PC-3 (cell line): ENCODE data around the gene NFIC.

ENCODE experiments used
- EZH2 ChIP-seq: fragments of 300-600 bp; sonication (generic); IDR thresholded peaks from one replicate; pipeline ENCODE4 v1.6.1; 2017; ENCODE audit warnings: antibody characterized with exemption, mild to moderate bottlenecking, low read length; ENCODE audit not compliant: unreplicated experiment
- TF ChIP-seq, protein P1 (sequence below): fragments of 300-600 bp; sonication (generic); conservative IDR thresholded peaks from 2 replicates; pipeline ENCODE4 v1.5.1; 2017; ENCODE audit warnings: antibody characterized with exemption, low read depth, mild to moderate bottlenecking, low read length

DNA sequence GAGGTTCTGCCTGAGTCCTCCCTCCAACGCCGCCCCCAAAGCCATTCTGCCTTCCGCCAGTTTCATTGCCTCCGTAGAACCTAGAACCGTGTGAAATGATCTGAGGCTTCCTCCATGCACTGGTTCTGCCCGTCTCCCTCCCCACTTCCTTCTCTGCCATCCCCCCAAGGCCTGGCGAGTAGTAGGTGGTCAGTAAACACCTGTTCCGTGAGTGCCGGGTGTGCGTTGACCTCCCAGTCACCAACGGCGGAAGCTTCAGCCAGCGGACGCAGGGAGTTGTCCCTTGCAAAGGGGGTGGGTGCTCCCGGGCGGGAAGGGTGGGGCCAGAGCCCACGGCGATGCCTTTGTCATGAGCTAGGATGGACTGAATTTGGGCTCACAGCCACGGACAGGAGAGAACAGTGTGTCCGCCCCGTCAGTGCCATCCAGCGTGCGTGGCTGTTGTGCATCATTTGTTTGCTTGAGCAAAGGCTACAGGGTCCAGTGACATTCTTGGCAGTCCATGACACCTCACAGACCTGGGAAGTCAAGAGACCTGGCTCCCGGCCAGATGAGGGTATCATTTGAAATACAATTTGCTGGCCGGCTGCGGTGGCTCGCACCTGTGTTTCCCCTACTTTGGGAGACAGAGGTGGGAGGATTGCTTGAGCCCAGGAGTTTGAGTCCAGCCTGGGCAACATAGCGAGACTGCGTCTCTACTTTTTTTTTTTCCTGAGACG, 43.1 kb downstream of the NFIC start:
- TF ChIP-seq, protein P1, sequence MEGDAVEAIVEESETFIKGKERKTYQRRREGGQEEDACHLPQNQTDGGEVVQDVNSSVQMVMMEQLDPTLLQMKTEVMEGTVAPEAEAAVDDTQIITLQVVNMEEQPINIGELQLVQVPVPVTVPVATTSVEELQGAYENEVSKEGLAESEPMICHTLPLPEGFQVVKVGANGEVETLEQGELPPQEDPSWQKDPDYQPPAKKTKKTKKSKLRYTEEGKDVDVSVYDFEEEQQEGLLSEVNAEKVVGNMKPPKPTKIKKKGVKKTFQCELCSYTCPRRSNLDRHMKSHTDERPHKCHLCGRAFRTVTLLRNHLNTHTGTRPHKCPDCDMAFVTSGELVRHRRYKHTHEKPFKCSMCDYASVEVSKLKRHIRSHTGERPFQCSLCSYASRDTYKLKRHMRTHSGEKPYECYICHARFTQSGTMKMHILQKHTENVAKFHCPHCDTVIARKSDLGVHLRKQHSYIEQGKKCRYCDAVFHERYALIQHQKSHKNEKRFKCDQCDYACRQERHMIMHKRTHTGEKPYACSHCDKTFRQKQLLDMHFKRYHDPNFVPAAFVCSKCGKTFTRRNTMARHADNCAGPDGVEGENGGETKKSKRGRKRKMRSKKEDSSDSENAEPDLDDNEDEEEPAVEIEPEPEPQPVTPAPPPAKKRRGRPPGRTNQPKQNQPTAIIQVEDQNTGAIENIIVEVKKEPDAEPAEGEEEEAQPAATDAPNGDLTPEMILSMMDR, result no peak
- TF ChIP-seq EZH2, result no peak
